Activated CD4-positive, alpha-beta T cell treated with anti-CD3 and anti-CD28 coated beads, Interleukin-2, amount 50 U/mL, for 24 hours (primary cell): ENCODE data around the gene STXBP4.
A peak's percentile ranks its signal among the peaks of the same experiment; 100 is the strongest.
"Not testable (repeated sequence)": the region's sequence is repeated elsewhere in the genome, so short reads cannot be mapped to it uniquely, and the experiment has no call there.

Source experiments
- DNase-seq, 2 donors: peaks; one replicate each; pipeline ENCODE4 v3.0.0-alpha.2; 2020; ENCODE audit warnings: low read depth in 1 of 2, low spot score in 1 of 2

STXBP4 gene

DNA sequence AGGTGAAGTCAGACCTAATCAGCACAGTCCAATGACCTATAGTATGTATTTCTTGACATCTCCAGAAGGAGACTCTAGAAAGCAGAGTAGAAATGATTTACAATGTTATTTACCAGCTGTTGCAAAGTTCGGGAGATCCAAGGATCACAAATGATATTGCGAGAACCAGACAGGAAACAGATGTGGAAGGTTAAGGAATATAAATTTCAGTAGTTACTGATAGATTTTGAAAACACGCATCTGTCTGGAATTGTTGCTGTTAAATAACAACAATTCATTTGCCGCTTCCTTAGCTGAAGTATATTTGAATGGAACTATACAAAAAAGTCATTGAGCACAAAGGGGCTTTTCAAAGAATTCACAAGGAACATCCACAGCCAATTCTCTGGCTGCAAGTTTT lies 72.0 kb downstream of the STXBP4 start:
- no peak for DNase-seq

DNA sequence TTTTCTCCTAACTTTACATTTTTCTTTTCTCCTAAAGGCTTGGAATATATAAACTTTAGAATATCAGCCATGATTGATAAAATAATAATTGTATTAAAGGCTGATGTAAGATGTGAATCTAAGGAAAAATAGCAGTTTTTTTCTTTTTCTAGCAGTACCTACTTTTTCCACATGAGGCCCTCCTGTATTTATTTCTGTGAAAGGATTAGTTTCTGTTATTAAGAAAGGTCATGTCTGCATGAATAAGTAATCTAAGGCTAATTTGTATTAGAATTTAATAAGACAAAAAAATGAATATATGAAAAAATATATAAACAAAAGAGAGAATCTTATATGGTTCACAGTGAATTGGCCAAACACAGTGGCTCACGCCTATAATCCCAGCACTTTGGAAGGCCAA lies 85.3 kb downstream of the STXBP4 start:
- no peak for DNase-seq

DNA sequence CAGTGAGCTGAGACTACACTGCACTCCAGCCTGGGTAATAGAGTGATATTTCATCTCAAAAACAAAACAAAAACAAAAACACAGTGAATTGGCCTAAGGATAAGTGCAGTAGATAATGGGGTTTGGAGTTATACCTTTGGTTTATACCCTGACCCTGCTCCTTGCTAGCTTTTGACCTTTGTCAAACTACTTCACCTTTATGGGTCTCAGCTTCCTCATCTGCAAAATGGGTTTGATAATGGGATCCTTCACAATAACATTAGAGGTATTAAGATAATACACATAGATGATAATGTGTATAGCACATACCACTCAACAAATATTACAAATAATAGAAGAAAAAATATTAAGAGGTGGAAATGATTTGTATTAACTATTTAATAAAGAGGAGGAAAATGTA lies 85.9 kb downstream of the STXBP4 start:
- DNase-seq = no peak

DNA sequence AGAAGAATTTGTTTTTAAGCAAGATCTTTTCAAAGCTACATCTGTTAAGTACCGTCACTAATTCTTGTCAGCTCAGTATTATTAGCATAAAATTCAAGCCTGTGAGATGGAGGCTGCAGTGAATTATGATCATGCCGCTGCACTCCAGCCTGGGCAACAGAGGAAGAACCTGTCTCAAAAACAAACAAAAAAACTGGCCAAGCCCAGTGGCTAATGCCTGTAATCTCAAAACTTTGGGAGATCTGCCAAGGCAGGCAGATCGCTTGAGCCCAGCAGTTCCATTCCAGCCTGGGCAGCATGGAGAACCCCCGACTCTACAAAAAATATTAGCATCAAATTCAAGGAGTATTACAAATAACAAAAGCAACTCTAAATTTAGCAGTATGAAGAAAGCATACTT lies 88.0 kb downstream of the STXBP4 start:
- no peak for DNase-seq

- DNase-seq = no peak
Observed at GRCh38 chr17:55057184-55057583, 88.6 kb downstream of the STXBP4 start.

GRCh38 chr17:55059724-55060123 lies 91.2 kb downstream of the STXBP4 start:
- no peak for DNase-seq

DNA sequence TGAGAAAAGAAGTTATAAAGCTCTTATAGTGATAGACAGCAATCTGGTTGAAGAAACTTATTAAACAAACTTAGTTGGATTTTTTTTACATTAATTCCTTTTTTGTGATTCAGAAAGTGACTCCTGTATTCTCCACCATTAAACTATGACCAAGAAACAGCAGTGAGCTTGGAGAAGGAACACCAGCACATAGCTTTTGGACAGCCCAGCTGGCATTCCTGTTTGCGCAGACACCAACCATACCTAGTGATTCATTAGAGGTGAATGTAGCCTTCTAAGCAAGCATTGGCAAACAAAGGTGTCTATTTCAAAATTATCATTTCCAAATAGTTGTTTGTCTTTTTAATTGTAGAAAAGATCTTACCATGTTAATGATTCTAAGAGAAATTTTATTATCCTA lies 94.4 kb downstream of the STXBP4 start:
- no peak for DNase-seq

DNA sequence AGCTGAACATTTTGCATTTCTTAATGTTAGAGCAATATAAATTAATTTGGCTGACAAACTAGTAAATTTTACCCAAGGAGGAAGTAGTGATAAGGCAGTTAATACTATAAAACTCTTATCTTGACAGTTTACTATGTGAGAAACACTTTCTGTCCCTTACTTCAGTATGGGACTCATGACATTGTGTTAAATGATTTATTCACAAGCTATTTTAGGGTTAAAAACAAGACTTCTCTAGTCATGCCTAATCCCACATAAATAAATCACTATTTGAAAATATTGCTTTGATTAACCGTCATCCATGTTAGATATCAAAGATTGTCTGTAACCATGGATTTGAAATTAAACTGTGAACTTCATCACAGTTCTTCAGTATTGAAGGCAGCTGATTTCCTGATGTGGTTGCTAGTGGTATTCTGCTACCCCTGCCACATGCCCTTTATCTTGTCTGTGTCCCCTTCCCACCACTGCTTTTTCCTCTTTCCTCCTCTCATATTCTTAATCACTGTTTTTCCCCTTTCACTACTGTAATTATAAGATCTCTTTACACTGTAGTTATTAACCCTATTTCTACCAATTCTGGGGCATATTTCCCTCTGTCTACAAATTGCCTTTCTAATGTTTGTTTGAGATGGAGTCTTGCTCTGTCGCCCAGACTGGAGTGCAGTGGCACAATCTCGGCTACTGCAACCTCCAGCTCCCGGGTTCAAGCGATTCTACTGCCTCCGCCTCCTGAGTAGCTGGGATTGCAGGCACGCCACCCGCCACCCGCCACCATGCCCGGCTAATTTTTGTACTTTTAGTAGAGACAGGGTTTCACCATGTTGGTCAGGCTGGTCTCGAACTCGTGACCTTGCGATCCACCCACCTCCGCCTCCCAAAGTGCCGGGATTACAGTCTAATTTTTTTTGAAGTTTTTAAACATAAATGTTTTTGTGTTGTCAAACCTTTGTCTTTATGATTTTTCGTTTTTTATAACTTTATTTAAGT lies 95.6 kb downstream of the STXBP4 start:
- no peak for DNase-seq

DNA sequence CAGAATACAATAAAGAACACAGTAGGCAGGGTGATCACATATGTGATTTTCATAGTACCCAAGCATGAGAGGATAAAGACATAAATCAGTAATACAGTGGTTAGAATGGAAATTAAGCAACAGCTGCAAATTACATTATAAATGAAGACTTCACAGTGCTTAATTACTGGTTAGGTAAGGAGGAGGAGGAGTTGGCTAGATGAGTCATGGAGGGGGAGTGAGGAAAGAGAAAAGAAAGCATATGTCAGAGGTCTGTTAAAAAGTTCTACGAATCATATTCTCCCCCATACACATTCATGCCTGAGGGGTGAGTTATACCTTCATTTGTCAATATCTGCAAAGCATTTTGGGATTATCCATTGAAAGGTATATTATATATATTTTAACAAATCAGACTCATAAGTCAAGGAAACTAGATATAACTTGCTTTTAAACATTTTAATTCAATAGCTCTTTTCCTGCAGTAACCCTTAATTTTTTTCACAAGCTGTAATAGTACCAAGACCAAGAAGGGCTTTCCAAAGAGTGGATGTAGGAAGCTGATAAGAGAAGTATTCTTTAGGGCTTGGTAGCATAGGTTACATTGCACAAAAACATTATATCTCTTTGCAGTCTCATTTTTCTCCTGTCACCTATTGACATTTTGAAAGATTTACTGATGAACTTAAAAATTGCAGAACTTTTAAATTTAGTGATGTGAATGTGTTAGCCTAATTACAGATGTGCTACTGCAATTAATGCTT lies 99.3 kb downstream of the STXBP4 start:
- no peak for DNase-seq

- no peak for DNase-seq
Observed at GRCh38 chr17:55068862-55069811, 100.6 kb downstream of the STXBP4 start.

- no peak for DNase-seq
Observed at GRCh38 chr17:55069983-55070529, 101.5 kb downstream of the STXBP4 start.

DNA sequence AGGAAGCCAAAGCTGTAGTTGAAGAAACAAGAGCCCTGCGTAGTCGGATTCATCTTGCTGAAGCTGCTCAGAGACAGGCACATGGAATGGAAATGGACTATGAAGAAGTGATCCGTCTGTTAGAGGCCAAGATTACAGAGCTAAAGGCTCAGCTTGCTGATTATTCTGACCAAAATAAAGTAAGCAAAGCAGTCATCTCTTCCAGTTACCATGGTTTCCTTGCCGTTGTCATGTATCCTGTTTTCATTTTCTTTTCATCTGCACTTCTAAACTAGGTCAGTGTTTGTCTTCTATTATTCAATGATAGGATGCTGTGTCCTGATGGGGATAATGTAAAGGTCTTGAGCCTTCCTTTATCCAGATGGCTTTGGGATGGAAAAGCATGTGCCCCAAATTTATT lies 104.3 kb downstream of the STXBP4 start:
- DNase-seq = no peak

GRCh38 chr17:55073467-55073866 lies 104.9 kb downstream of the STXBP4 start:
- DNase-seq = not testable (repeated sequence)

DNA sequence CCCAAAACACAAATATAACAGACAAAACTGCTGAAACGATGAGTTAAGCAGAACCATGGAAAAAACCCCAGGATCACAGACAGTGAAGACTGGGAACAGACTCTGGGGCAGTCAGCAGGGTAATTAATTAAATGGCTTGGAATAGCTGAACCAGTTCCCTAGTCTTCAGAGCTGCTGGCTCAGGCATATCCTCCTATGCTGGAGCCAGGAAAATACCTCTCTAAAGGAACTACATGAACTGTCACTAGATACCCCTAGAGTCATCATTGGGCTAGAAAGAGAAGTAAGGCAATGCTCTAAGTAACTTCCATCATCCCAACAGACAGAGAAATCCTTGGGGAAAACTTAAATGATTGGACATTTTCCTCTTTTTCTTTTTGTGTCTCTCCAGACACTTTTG lies 113.0 kb downstream of the STXBP4 start:
- no peak for DNase-seq

DNA sequence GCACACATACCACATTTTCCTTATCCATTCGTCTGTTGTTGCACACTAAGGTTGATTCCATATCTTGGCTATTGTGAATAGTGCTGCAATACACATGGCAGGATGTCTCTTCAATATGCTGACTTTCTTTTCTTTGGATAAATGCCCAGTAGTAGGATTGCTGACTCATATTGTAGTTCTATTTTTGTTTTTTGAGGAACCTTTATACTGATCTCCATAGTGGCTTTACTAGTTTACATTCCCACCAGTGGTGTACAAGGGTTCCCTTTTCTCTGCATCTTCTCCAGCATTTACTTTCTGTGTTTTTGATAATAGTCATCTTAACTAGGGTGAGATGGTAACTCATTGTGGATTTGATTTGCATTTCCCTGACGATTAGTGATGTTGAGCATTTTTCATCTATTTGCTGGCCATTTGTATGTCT lies 118.1 kb downstream of the STXBP4 start:
- no peak for DNase-seq

DNA sequence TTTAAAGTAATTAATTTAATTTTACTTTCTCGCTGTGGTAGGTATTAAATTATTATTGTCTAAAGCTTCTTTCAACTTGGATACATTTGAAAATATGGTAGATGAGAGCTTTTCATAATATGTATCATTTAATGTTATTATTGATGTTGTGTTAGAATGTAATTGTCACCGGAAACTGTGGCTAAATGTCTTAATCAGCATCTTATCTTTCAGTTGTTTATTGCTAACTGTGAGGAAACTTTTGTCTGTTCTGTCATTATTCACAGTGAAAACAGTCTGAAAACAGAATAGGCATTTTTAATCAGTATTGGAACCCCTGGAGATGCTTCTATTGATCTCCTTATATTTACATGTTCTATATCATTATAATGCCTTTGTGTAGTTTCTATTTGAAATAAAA lies 120.7 kb downstream of the STXBP4 start:
- no peak for DNase-seq

DNA sequence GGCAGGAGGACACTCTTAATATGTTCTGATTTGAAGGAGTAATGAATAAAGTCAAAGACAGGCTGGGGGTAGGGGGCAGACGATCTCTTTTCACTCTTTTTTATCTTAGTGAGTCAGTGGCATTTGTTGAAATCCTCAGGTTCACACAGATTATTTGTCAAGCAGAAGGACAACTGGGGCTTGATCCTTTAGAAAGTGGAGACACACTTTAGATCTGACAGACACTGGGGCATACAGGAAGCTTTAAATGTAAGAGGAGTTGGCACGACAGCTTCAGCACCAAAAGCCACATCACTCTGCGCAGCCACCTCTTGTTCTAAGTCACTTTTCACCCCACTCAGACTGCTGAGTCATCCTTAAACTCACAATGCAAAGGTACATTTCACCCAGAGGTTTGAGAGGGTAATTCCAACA lies 121.5 kb downstream of the STXBP4 start:
- DNase-seq = peak; percentile 6 to 15

DNA sequence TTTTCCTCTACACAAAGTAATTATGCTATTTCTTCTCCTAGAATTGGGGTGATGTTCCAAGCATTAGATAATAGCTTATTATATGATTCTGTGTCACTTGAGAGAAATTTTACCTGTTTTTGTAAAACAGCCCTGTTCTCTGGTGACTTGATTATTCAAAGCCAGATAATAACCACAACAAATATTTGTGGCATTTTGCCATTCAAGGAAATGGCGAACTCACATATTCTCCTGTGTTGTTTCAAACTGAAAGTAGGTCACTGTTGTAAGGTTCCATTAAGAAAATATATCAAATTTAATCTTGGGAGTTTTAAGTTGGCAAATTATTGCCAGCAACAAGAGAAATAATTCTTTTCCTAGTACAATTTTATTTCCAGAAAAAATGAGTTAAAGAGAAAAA lies 124.8 kb downstream of the STXBP4 start:
- no peak for DNase-seq

DNA sequence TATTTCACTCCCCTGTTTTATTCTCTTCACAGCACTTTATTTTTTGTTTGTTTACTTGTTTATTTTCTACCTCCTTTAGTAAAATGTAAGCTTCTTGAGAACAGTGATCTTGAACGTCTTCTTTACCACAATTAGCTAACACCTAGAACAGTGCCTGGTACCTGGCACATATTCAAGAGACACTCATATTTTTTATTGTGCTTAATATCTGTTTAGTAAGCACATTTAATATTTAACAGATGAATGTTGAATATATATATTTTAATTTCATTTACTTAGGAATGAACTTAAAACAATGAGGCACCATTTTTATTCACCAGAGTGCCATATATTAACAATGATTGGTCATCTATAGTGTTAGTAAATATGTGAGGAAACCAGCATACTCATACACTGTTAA lies 130.2 kb downstream of the STXBP4 start:
- no peak for DNase-seq

- DNase-seq = no peak
Observed at GRCh38 chr17:55110521-55110920, 142.0 kb downstream of the STXBP4 start.

DNA sequence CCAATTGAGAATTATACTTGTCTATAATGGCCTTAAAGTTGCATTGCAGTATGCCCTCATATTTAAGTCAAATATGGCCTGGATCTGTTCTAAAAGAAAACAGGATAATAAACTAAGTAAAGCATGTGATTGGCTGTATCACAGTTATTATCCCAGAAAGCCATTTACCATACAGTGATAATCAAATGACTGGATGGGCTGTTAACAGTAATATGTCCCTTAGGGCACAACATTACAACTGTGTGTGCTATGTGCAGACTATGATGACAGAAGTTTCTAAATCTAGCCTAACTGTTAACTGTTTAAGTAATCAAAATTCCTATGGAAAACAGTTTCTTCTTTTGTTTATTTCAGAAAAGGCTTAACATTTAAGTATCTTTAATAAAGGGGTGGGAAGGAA lies 145.7 kb downstream of the STXBP4 start:
- DNase-seq = no peak
